ENCODE data around the gene CPZ.
"Not testable (repeated sequence)": the region's sequence is repeated elsewhere in the genome, so short reads cannot be mapped to it uniquely, and the experiment has no call there.

CPZ gene

DNA sequence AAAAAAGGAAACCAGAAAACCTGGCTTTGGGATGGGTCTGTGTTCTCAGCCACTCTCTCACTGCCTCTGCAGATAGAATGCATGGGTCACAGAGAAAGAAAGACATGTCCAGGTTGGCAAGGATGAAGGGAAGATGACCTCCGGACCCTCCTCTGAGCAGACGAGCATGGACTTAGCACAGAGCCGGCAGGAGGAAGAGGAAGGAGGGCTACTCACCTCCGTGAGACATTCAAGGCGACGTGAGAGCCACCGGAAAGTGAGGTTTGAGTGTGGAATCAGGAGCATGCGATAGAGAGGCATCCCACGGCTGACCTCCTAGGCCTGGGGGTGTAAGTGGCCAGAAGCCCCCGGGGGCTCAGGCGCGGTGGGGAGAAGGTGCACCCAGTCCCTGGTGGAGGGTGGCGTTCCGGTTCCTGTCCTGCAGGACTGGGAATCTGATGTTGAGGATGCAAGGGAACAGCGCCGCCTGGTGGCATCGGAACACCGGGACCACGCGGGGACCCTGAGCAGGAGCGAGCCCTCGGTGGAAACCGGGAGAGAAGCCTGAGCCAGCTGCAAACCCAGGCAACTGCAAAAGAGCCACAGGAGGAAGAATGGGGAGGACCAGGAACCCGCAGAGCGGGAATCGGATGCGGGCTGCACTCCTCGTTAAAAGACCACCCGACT lies 37.8 kb downstream of the CPZ start:
- not testable (repeated sequence) for H3K4me1 ChIP-seq (ENCODE audit: control insufficient read depth, insufficient read depth, low read length, unreplicated experiment); H3K79me2 ChIP-seq (ENCODE audit: control insufficient read depth, insufficient read depth, low read length, unreplicated experiment); H3K27ac ChIP-seq (ENCODE audit: low read depth, low read length); H3K4me3 ChIP-seq (ENCODE audit: low read depth, low read length); H3K36me3 ChIP-seq (ENCODE audit: insufficient read depth, low read length); H3K27me3 ChIP-seq (ENCODE audit: insufficient read depth, low read length); H2AFZ ChIP-seq (ENCODE audit: low read length, unreplicated experiment)

- H3K27me3 ChIP-seq (ENCODE audit: insufficient read depth, low read length); H2AFZ ChIP-seq (ENCODE audit: low read length, unreplicated experiment); H3K36me3 ChIP-seq (ENCODE audit: insufficient read depth, low read length); H3K79me2 ChIP-seq (ENCODE audit: control insufficient read depth, insufficient read depth, low read length, unreplicated experiment); H3K4me1 ChIP-seq (ENCODE audit: control insufficient read depth, insufficient read depth, low read length, unreplicated experiment); H3K27ac ChIP-seq (ENCODE audit: low read depth, low read length); H3K4me3 ChIP-seq (ENCODE audit: low read depth, low read length): not testable (repeated sequence)
Measured at GRCh38 chr4:8631896-8632295, 39.3 kb downstream of the CPZ start.

- H3K79me2 ChIP-seq (ENCODE audit: control insufficient read depth, insufficient read depth, low read length, unreplicated experiment); H3K4me1 ChIP-seq (ENCODE audit: control insufficient read depth, insufficient read depth, low read length, unreplicated experiment); H3K4me3 ChIP-seq (ENCODE audit: low read depth, low read length); H2AFZ ChIP-seq (ENCODE audit: low read length, unreplicated experiment); H3K36me3 ChIP-seq (ENCODE audit: insufficient read depth, low read length); H3K27ac ChIP-seq (ENCODE audit: low read depth, low read length): not testable (repeated sequence)
- peaks cover 14% of the 10 kb centered on the region for H3K27me3 ChIP-seq (ENCODE audit: insufficient read depth, low read length)
Measured at GRCh38 chr4:8634773-8635172, 42.2 kb downstream of the CPZ start.

- not testable (repeated sequence) for H3K36me3 ChIP-seq (ENCODE audit: insufficient read depth, low read length); H3K4me1 ChIP-seq (ENCODE audit: control insufficient read depth, insufficient read depth, low read length, unreplicated experiment); H2AFZ ChIP-seq (ENCODE audit: low read length, unreplicated experiment); H3K27ac ChIP-seq (ENCODE audit: low read depth, low read length); H3K4me3 ChIP-seq (ENCODE audit: low read depth, low read length); H3K79me2 ChIP-seq (ENCODE audit: control insufficient read depth, insufficient read depth, low read length, unreplicated experiment)
- H3K27me3 ChIP-seq (ENCODE audit: insufficient read depth, low read length): peaks cover 20% of the 10 kb centered on the region
Measured at GRCh38 chr4:8635897-8636554, 43.5 kb downstream of the CPZ start.

GRCh38 chr4:8637456-8637984 lies 45.0 kb downstream of the CPZ start:
- Histone ChIP-seq H3K27me3 (ENCODE audit: insufficient read depth, low read length) (peaks cover 26% of the 10 kb centered on the region), H3K4me1 (ENCODE audit: control insufficient read depth, insufficient read depth, low read length, unreplicated experiment) (no peaks in the 10 kb centered on the region), H2AFZ (ENCODE audit: low read length, unreplicated experiment) (no peak overlapping the region)

DNA sequence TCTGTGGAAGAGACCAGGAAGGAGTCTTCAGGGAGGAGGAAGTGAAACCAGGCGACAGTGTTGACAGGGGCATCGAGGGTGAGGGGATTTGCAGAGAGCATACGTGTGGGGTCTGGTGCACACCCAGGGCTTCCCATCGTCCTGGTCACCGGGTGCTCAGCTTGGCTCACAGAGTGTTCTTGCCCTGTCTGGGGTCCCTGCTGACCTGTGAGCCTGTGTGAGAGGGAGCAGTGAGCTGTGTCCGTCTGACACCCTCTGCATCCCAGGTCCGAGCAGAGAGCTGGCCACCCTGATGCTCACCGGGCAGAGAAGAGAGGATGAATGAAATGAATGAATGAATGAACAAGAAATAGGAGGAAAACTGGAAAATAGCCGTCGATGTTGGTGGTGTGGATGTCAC lies 46.5 kb downstream of the CPZ start:
- H3K27ac ChIP-seq (ENCODE audit: low read depth, low read length): no peak overlapping the region
- no peaks in the 10 kb centered on the region for H3K36me3 ChIP-seq (ENCODE audit: insufficient read depth, low read length)
- no peak overlapping the region for H3K4me3 ChIP-seq (ENCODE audit: low read depth, low read length)
- H3K27me3 ChIP-seq (ENCODE audit: insufficient read depth, low read length): peaks cover 31% of the 10 kb centered on the region
- H2AFZ ChIP-seq (ENCODE audit: low read length, unreplicated experiment): no peak overlapping the region
- H3K4me1 ChIP-seq (ENCODE audit: control insufficient read depth, insufficient read depth, low read length, unreplicated experiment): no peaks in the 10 kb centered on the region
- H3K79me2 ChIP-seq (ENCODE audit: control insufficient read depth, insufficient read depth, low read length, unreplicated experiment): no peaks in the 10 kb centered on the region

More at GRCh38 chr4:8637456-8637984, 45.0 kb downstream of the CPZ start:
- no peaks in the 10 kb centered on the region for H3K36me3 ChIP-seq (ENCODE audit: insufficient read depth, low read length)
- no peak overlapping the region for H3K4me3 ChIP-seq (ENCODE audit: low read depth, low read length)
- no peak overlapping the region for H3K27ac ChIP-seq (ENCODE audit: low read depth, low read length)
- no peaks in the 10 kb centered on the region for H3K79me2 ChIP-seq (ENCODE audit: control insufficient read depth, insufficient read depth, low read length, unreplicated experiment)

GRCh38 chr4:8639777-8640720 lies 47.5 kb downstream of the CPZ start:
- H3K36me3 ChIP-seq (ENCODE audit: insufficient read depth, low read length): no peaks in the 10 kb centered on the region
- H3K4me1 ChIP-seq (ENCODE audit: control insufficient read depth, insufficient read depth, low read length, unreplicated experiment): no peaks in the 10 kb centered on the region
- H3K79me2 ChIP-seq (ENCODE audit: control insufficient read depth, insufficient read depth, low read length, unreplicated experiment): no peaks in the 10 kb centered on the region
- H3K27ac ChIP-seq (ENCODE audit: low read depth, low read length): no peak overlapping the region
- H3K4me3 ChIP-seq (ENCODE audit: low read depth, low read length): no peak overlapping the region
- peaks cover 36% of the 10 kb centered on the region for H3K27me3 ChIP-seq (ENCODE audit: insufficient read depth, low read length)
- no peak overlapping the region for H2AFZ ChIP-seq (ENCODE audit: low read length, unreplicated experiment)

DNA sequence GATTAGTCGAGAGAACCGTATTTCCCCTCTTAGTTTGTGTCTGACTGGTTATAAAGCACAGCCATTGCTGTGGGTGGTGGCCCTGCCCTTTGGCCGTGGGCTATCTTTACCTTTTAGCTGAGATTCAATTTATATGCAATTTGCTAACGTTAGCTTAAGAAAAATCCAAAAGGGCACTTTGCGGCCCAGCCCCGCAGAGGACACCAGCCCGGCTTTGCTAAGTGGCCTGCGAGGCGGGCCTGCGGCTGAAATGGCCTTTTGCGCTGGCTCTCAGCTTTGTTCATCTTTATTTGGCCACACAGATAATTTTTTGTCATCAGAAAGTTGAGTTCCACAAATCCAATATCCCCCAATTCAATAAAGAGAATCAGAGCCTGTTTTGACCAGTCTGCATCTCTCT lies 48.3 kb downstream of the CPZ start:
- Histone ChIP-seq H3K79me2 (ENCODE audit: control insufficient read depth, insufficient read depth, low read length, unreplicated experiment) (no peaks in the 10 kb centered on the region), H3K36me3 (ENCODE audit: insufficient read depth, low read length) (no peaks in the 10 kb centered on the region), H3K4me1 (ENCODE audit: control insufficient read depth, insufficient read depth, low read length, unreplicated experiment) (no peaks in the 10 kb centered on the region), H2AFZ (ENCODE audit: low read length, unreplicated experiment) (no peak overlapping the region), H3K27ac (ENCODE audit: low read depth, low read length) (no peak overlapping the region), H3K4me3 (ENCODE audit: low read depth, low read length) (no peak overlapping the region), H3K27me3 (ENCODE audit: insufficient read depth, low read length) (peaks cover 36% of the 10 kb centered on the region)

DNA sequence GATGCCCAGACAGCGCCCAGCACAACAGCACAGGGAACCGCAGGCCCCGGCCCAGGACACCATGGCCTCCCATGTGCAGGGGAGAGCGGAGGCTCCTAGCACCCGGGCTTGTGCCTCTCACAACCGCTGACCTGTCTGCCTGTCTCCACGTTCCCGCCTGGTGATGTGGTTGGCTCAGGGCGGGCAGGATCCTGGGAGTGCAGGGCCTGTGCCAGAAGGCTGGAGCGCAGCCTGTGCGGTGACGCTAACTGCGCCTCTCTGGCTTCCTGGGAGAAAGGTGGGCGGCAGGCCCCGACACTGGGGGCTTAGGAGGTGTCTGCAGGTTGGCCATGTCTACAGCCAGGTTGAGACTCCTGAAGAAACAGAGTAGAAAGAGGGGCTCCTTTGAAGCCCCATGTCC lies 48.7 kb downstream of the CPZ start:
- no peak overlapping the region for H2AFZ ChIP-seq (ENCODE audit: low read length, unreplicated experiment)
- no peak overlapping the region for H3K27ac ChIP-seq (ENCODE audit: low read depth, low read length)
- no peaks in the 10 kb centered on the region for H3K4me1 ChIP-seq (ENCODE audit: control insufficient read depth, insufficient read depth, low read length, unreplicated experiment)
- peaks cover 36% of the 10 kb centered on the region for H3K27me3 ChIP-seq (ENCODE audit: insufficient read depth, low read length)
- H3K4me3 ChIP-seq (ENCODE audit: low read depth, low read length): no peak overlapping the region
- H3K79me2 ChIP-seq (ENCODE audit: control insufficient read depth, insufficient read depth, low read length, unreplicated experiment): no peaks in the 10 kb centered on the region
- no peaks in the 10 kb centered on the region for H3K36me3 ChIP-seq (ENCODE audit: insufficient read depth, low read length)

GRCh38 chr4:8641931-8642650 lies 49.5 kb downstream of the CPZ start:
- no peaks in the 10 kb centered on the region for H3K79me2 ChIP-seq (ENCODE audit: control insufficient read depth, insufficient read depth, low read length, unreplicated experiment)
- no peak overlapping the region for H3K27ac ChIP-seq (ENCODE audit: low read depth, low read length)
- H3K27me3 ChIP-seq (ENCODE audit: insufficient read depth, low read length): peaks cover 42% of the 10 kb centered on the region
- no peak overlapping the region for H3K4me3 ChIP-seq (ENCODE audit: low read depth, low read length)
- no peak overlapping the region for H2AFZ ChIP-seq (ENCODE audit: low read length, unreplicated experiment)
- H3K36me3 ChIP-seq (ENCODE audit: insufficient read depth, low read length): no peaks in the 10 kb centered on the region
- no peaks in the 10 kb centered on the region for H3K4me1 ChIP-seq (ENCODE audit: control insufficient read depth, insufficient read depth, low read length, unreplicated experiment)

All from ACC112 (cell line).